ENCODE measurements around the gene GARIN5B.
A peak's percentile ranks its signal among the peaks of the same experiment; 100 is the strongest.

DNA sequence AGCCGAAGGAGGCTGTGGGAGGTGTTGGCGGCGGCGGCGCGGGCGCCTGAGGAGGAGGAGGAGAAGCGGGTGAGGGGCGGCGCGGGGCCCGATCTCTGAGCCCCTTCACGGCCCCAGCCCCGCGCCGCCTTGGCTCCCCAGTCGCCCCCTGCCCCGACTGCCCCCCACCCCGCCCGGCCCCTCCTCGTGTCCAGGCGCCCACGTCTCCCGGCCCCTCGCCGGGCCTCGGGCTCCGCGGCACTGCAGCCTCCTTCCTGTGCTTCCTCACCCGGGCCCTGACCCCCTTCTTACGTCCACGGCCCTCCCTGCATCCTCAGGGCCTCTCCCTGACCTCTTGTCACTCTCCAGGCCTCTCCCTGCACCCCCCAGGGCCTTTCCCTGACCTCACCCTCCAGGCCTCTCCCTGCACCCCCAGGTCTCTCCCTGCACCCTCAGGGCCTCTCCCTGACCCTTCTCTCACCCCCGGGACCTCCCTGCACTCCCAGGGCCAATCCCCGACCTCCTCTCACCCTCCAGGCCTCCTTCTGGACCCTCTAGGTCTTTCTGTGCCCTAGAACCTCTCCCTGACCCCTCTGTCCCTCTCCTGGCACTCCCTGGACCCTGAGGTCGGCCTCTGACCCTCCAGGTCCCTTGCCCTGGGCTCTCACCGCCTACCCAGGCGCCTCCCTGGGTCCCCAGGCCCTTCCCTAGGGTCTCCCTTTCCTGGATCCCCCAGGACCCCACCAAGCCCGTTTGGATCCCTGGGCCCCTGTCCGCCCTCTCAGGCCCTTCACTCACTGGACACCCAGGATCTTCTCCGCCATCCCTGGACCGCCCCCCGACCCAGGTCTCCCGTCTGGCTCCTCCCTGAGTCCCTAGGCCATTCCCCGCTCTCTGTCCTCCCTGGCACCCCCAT, 22.9 kb downstream of the GARIN5B start:
- peak; percentile 4 for TF ChIP-seq POLR2A (IDR thresholded peaks at IDR 0.05; ENCODE audit: low read length)
- TF ChIP-seq GATA1 (IDR thresholded peaks at IDR 0.05; ENCODE audit: low read depth, low read length), result no peak
